ENCODE results near the gene AWAT1. TPM values are rescaled to one million over a fixed set of nuclear protein-coding genes. Genes with fewer than 3 reads are reported as not detected.

The AWAT1 gene
- total RNA-seq, 1 experiment from 2014 or later, result not detected

GRCh38 chrX:70244881-70245280 lies 10.4 kb downstream of the AWAT1 start:
- CTCF ChIA-PET, result no interaction called here

GRCh38 chrX:70247252-70247651 lies 12.8 kb downstream of the AWAT1 start:
- Histone ChIP-seq H3K27ac (ENCODE audit: low read length) (peak overlapping the region; percentile 69), H3K4me1 (ENCODE audit: insufficient read depth, low read length) (peaks cover 18% of the 10 kb centered on the region), H4K20me1 (ENCODE audit: low read length) (no peaks in the 10 kb centered on the region), H3K9me3 (ENCODE audit: low read length) (no peaks in the 10 kb centered on the region), H3K36me3 (ENCODE audit: low read depth, low read length) (no peaks in the 10 kb centered on the region), H3K4me3 (ENCODE audit: low read length) (no peak overlapping the region), H3K27me3 (ENCODE audit: low read length) (no peaks in the 10 kb centered on the region), H3F3A (ENCODE audit: low read length, unreplicated experiment) (no peaks in the 10 kb centered on the region), H2AFZ (ENCODE audit: low read length) (no peak overlapping the region), H3K9ac (ENCODE audit: low read length) (no peak overlapping the region), H3K79me2 (ENCODE audit: low read length) (no peaks in the 10 kb centered on the region), H3K4me2 (ENCODE audit: low read length) (peak overlapping the region; percentile 27), H3K9me2 (replicated peaks; ENCODE audit: low read length) (no peaks in the 10 kb centered on the region)
- ATAC-seq (peak; percentile 81), DNase-seq (peak; percentile 56)
- POLR2A ChIA-PET (ENCODE audit: unreplicated experiment), result interaction anchor here (0.6 kb wide), 1 partner anchor 131 kb away, joined by 3 read pairs; no protein-coding TSS in a partner anchor
- intact Hi-C loops (cut with micrococcal nuclease), result no loop called here
- BruUV-seq (replicated peaks), result no TSS peak
- no peak for TF ChIP-seq CTCF (conservative IDR thresholded peaks at IDR 0.05; ENCODE audit: low read depth, low read length)
- no peak for TF ChIP-seq EZH2phosphoT487 (IDR thresholded peaks at IDR 0.05; ENCODE audit: borderline replicate concordance, low read length)
- no peak for TF ChIP-seq EZH2 (IDR thresholded peaks at IDR 0.05; ENCODE audit: low read length, unreplicated experiment)
- CTCF ChIA-PET, result interaction anchor here (0.6 kb wide), 1 partner anchor 49 kb away, joined by 3 read pairs; no protein-coding TSS in a partner anchor

More at GRCh38 chrX:70244881-70245280, 10.4 kb downstream of the AWAT1 start:
- H3K27ac ChIP-seq (ENCODE audit: low read length), result no peak overlapping the region
- H3K4me2 ChIP-seq (ENCODE audit: low read length), result no peak overlapping the region
- no peaks in the 10 kb centered on the region for H3K9me2 ChIP-seq (replicated peaks; ENCODE audit: low read length)
- no TSS peak for BruUV-seq (replicated peaks)
- TF ChIP-seq EZH2phosphoT487 (IDR thresholded peaks at IDR 0.05; ENCODE audit: borderline replicate concordance, low read length) (no peak), CTCF (conservative IDR thresholded peaks at IDR 0.05; ENCODE audit: low read depth, low read length) (no peak), EZH2 (IDR thresholded peaks at IDR 0.05; ENCODE audit: low read length, unreplicated experiment) (no peak)
- ATAC-seq (no peak), DNase-seq (no peak)
- no peak overlapping the region for H2AFZ ChIP-seq (ENCODE audit: low read length)
- no peak overlapping the region for H3K4me3 ChIP-seq (ENCODE audit: low read length)
- intact Hi-C loops (cut with micrococcal nuclease), result no loop called here
- peaks cover 16% of the 10 kb centered on the region for H3K4me1 ChIP-seq (ENCODE audit: insufficient read depth, low read length)
- POLR2A ChIA-PET (ENCODE audit: unreplicated experiment), result no interaction called here
- H4K20me1 ChIP-seq (ENCODE audit: low read length), result no peaks in the 10 kb centered on the region
- H3K36me3 ChIP-seq (ENCODE audit: low read depth, low read length), result no peaks in the 10 kb centered on the region
- no peaks in the 10 kb centered on the region for H3K9me3 ChIP-seq (ENCODE audit: low read length)
- no peak overlapping the region for H3K9ac ChIP-seq (ENCODE audit: low read length)
- no peaks in the 10 kb centered on the region for H3K79me2 ChIP-seq (ENCODE audit: low read length)
- H3K27me3 ChIP-seq (ENCODE audit: low read length), result no peaks in the 10 kb centered on the region
- H3F3A ChIP-seq (ENCODE audit: low read length, unreplicated experiment), result no peaks in the 10 kb centered on the region

DNA sequence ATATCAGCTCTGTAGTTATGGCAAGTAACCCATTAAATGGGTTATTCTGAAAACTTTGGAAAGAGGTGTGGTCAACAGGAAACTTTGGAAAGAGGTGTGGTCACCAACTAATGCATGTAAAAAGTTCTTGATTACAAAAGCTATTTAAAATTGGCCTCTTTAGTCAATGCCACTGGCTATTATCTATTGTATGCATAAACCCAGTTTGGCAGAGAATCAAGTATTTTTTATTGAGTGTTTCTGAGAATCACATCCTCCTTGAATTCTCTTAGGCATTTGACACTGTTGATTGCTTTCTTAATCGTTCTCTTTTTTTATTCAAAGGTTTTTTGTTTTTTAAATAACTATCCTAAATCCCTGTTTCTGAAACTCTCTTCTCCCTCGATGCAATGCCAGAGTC lies 18.0 kb downstream of the AWAT1 start:
- no peaks in the 10 kb centered on the region for H3K9me2 ChIP-seq (replicated peaks; ENCODE audit: low read length)
- ChIA-PET CTCF (interaction anchor here (0.6 kb wide), 1 partner anchor 21 kb away, joined by 4 read pairs; no protein-coding TSS in a partner anchor), POLR2A (ENCODE audit: unreplicated experiment) (no interaction called here)
- H3K4me3 ChIP-seq (ENCODE audit: low read length), result no peak overlapping the region
- peak; percentile 59 for DNase-seq
- H3K9me3 ChIP-seq (ENCODE audit: low read length), result no peaks in the 10 kb centered on the region
- no peaks in the 10 kb centered on the region for H4K20me1 ChIP-seq (ENCODE audit: low read length)
- peak overlapping the region; percentile 48; the same call in 1 of the 2 replicates for H3K4me2 ChIP-seq (ENCODE audit: low read length)
- H3K27me3 ChIP-seq (ENCODE audit: low read length), result no peaks in the 10 kb centered on the region
- no TSS peak for BruUV-seq (replicated peaks)
- no peak overlapping the region for H3K9ac ChIP-seq (ENCODE audit: low read length)
- H3F3A ChIP-seq (ENCODE audit: low read length, unreplicated experiment), result no peaks in the 10 kb centered on the region
- ATAC-seq, result peak; percentile 16; the same call in 1 of the 2 replicates
- TF ChIP-seq EZH2phosphoT487 (IDR thresholded peaks at IDR 0.05; ENCODE audit: borderline replicate concordance, low read length) (no peak), EZH2 (IDR thresholded peaks at IDR 0.05; ENCODE audit: low read length, unreplicated experiment) (no peak)
- no peaks in the 10 kb centered on the region for H3K79me2 ChIP-seq (ENCODE audit: low read length)
- no peaks in the 10 kb centered on the region for H3K36me3 ChIP-seq (ENCODE audit: low read depth, low read length)
- peaks cover 42% of the 10 kb centered on the region for H3K4me1 ChIP-seq (ENCODE audit: insufficient read depth, low read length)
- H2AFZ ChIP-seq (ENCODE audit: low read length), result no peak overlapping the region
- intact Hi-C loops (cut with micrococcal nuclease), result no loop called here
- H3K27ac ChIP-seq (ENCODE audit: low read length), result peak overlapping the region; percentile 94

Measured in PC-3 (cell line).